Measurements from ENCODE around the gene NXPH2.

NXPH2 gene

GRCh38 chr2:138726681-138727080, 53.5 kb downstream of the NXPH2 start:
- Mint-ChIP-seq H3K27ac (no peak overlapping the region), H3K4me3 (no peak overlapping the region), H3K9me3 (peaks cover 11 to 14% of the 10 kb centered on the region in 2 donors), H3K4me1 (no peaks in the 10 kb centered on the region), H3K27me3 (peaks cover 11% of the 10 kb centered on the region)
- DNase-seq (no peak), ATAC-seq (no peak)

GRCh38 chr2:138724729-138725459, 55.3 kb downstream of the NXPH2 start:
- no peak overlapping the region for H3K4me3 Mint-ChIP-seq
- no peaks in the 10 kb centered on the region for H3K4me1 Mint-ChIP-seq
- H3K27me3 Mint-ChIP-seq = no peaks in the 10 kb centered on the region
- peaks cover 9 to 10% of the 10 kb centered on the region in 2 donors for H3K9me3 Mint-ChIP-seq
- H3K27ac Mint-ChIP-seq = no peak overlapping the region
- ATAC-seq = no peak
- no peak for DNase-seq

GRCh38 chr2:138724327-138724726, 55.9 kb downstream of the NXPH2 start:
- no peak for ATAC-seq

GRCh38 chr2:138723196-138723987, 56.8 kb downstream of the NXPH2 start:
- ATAC-seq (no peak), DNase-seq (no peak)
- Mint-ChIP-seq H3K9me3 (no peaks in the 10 kb centered on the region), H3K27ac (no peak overlapping the region), H3K4me1 (no peaks in the 10 kb centered on the region), H3K4me3 (no peak overlapping the region), H3K27me3 (no peaks in the 10 kb centered on the region)

More at GRCh38 chr2:138724327-138724726, 55.9 kb downstream of the NXPH2 start:
- no peak overlapping the region for H3K27ac Mint-ChIP-seq
- H3K4me3 Mint-ChIP-seq = no peak overlapping the region
- H3K9me3 Mint-ChIP-seq = peaks cover 5% of the 10 kb centered on the region in 2 donors
- no peak for DNase-seq
- no peaks in the 10 kb centered on the region for H3K27me3 Mint-ChIP-seq
- no peaks in the 10 kb centered on the region for H3K4me1 Mint-ChIP-seq

- no peaks in the 10 kb centered on the region for H3K4me1 Mint-ChIP-seq
- ATAC-seq = no peak
- H3K27me3 Mint-ChIP-seq = peaks cover 6% of the 10 kb centered on the region
- no peak for DNase-seq
- H3K9me3 Mint-ChIP-seq = no peaks in the 10 kb centered on the region
- H3K4me3 Mint-ChIP-seq = no peak overlapping the region
- no peak overlapping the region for H3K27ac Mint-ChIP-seq
Observed at GRCh38 chr2:138722316-138722715, 57.9 kb downstream of the NXPH2 start.

- Mint-ChIP-seq H3K4me3 (no peak overlapping the region), H3K27ac (peak overlapping the region in 1 of 2 donors; percentile 36), H3K9me3 (no peaks in the 10 kb centered on the region), H3K27me3 (peaks cover 18% of the 10 kb centered on the region), H3K4me1 (no peaks in the 10 kb centered on the region)
- no peak for DNase-seq
- ATAC-seq = no peak
Observed at GRCh38 chr2:138720035-138720838, 60.0 kb downstream of the NXPH2 start.

- DNase-seq (no peak), ATAC-seq (no peak)
- no peaks in the 10 kb centered on the region for H3K4me1 Mint-ChIP-seq
- no peaks in the 10 kb centered on the region for H3K9me3 Mint-ChIP-seq
- no peak overlapping the region for H3K4me3 Mint-ChIP-seq
- peaks cover 18% of the 10 kb centered on the region for H3K27me3 Mint-ChIP-seq
- H3K27ac Mint-ChIP-seq = no peak overlapping the region
Observed at GRCh38 chr2:138718405-138718804, 61.8 kb downstream of the NXPH2 start.

GRCh38 chr2:138716183-138716582, 64.0 kb downstream of the NXPH2 start:
- Mint-ChIP-seq H3K4me1 (peaks cover 5% of the 10 kb centered on the region), H3K9me3 (peaks cover 0 to 7% of the 10 kb centered on the region in 2 donors), H3K27me3 (peaks cover 18% of the 10 kb centered on the region), H3K27ac (no peak overlapping the region), H3K4me3 (no peak overlapping the region)
- no peak for ATAC-seq
- no peak for DNase-seq

- H3K4me1 Mint-ChIP-seq = peaks cover 5% of the 10 kb centered on the region
- peaks cover 18% of the 10 kb centered on the region for H3K27me3 Mint-ChIP-seq
- no peak overlapping the region for H3K27ac Mint-ChIP-seq
- ATAC-seq (no peak), DNase-seq (no peak)
- peaks cover 0 to 7% of the 10 kb centered on the region in 2 donors for H3K9me3 Mint-ChIP-seq
- H3K4me3 Mint-ChIP-seq = no peak overlapping the region
Observed at GRCh38 chr2:138713504-138713903, 66.7 kb downstream of the NXPH2 start.

GRCh38 chr2:138713069-138713496, 67.1 kb downstream of the NXPH2 start:
- Mint-ChIP-seq H3K9me3 (peaks cover 0 to 7% of the 10 kb centered on the region in 2 donors), H3K4me1 (peaks cover 5% of the 10 kb centered on the region), H3K27me3 (peaks cover 18% of the 10 kb centered on the region), H3K27ac (no peak overlapping the region), H3K4me3 (no peak overlapping the region)
- DNase-seq (no peak), ATAC-seq (no peak)

- Mint-ChIP-seq H3K27ac (no peak overlapping the region), H3K4me3 (no peak overlapping the region), H3K9me3 (peaks cover 0 to 7% of the 10 kb centered on the region in 2 donors), H3K27me3 (peaks cover 13% of the 10 kb centered on the region), H3K4me1 (peaks cover 5% of the 10 kb centered on the region)
- ATAC-seq (peak; percentile 46), DNase-seq (no peak)
Observed at GRCh38 chr2:138712212-138712979, 67.8 kb downstream of the NXPH2 start.

GRCh38 chr2:138711812-138712211, 68.4 kb downstream of the NXPH2 start:
- no peak for ATAC-seq

GRCh38 chr2:138708682-138709241, 71.4 kb downstream of the NXPH2 start:
- Mint-ChIP-seq H3K9me3 (peaks cover 0 to 7% of the 10 kb centered on the region in 2 donors), H3K27ac (no peak overlapping the region), H3K4me1 (peaks cover 5% of the 10 kb centered on the region), H3K4me3 (no peak overlapping the region), H3K27me3 (no peaks in the 10 kb centered on the region)
- DNase-seq (no peak), ATAC-seq (no peak)

More at GRCh38 chr2:138711812-138712211, 68.4 kb downstream of the NXPH2 start:
- Mint-ChIP-seq H3K27me3 (peaks cover 10% of the 10 kb centered on the region), H3K9me3 (peaks cover 0 to 7% of the 10 kb centered on the region in 2 donors), H3K27ac (no peak overlapping the region), H3K4me1 (peaks cover 5% of the 10 kb centered on the region), H3K4me3 (no peak overlapping the region)
- no peak for DNase-seq

GRCh38 chr2:138707392-138708074, 72.7 kb downstream of the NXPH2 start:
- ATAC-seq (no peak), DNase-seq (no peak)
- no peaks in the 10 kb centered on the region for H3K27me3 Mint-ChIP-seq
- H3K4me3 Mint-ChIP-seq = no peak overlapping the region
- peaks cover 0 to 7% of the 10 kb centered on the region in 2 donors for H3K9me3 Mint-ChIP-seq
- peaks cover 3% of the 10 kb centered on the region for H3K4me1 Mint-ChIP-seq
- peak overlapping the region in 1 of 2 donors; percentile 7 for H3K27ac Mint-ChIP-seq

All from stimulated activated naive CD8-positive, alpha-beta T cell treated with anti-CD3 and anti-CD28 coated beads, Interleukin-15, amount 100 ng/mL, for 72 hours (primary cell).